ENCODE results near the gene MAGEA10. TPM values are rescaled to one million over a fixed set of nuclear protein-coding genes. Genes with fewer than 3 reads are reported as not detected.

Gene MAGEA10
- total RNA-seq, 1 experiment from 2014 or later, result not detected

DNA sequence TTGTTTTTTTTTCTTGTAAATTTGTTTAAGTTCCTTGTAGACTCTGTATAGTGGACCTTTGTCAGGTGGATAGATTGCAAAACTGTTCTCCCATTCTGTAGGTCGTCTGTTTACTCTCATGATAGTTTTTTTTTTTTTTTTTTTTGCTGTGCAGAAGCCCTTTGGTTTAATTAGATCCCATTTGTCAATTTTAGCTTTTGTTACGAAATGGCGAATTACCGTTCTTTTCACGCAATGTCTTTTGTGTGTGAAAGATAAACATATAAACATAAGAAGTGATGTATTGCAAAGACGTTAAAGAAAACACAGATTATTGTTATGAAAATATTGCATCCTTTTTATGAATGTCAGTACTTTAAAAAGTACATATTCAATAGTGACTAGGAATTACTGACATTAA lies 34.5 kb downstream of the MAGEA10 start:
- Histone ChIP-seq H3K79me1 (ENCODE audit: insufficient read depth, low read depth, low read length, poor library complexity, severe bottlenecking) (no peaks in the 10 kb centered on the region), H3K9ac (ENCODE audit: extremely low read depth, insufficient read length, low read length) (no peak overlapping the region), H3K18ac (ENCODE audit: insufficient read length, low read depth, low read length) (no peak overlapping the region), H3K4me1 (ENCODE audit: insufficient read depth, low read length) (no peaks in the 10 kb centered on the region), H3K4ac (ENCODE audit: low read depth, low read length) (no peak overlapping the region), H4K8ac (replicated peaks; ENCODE audit: insufficient read length, low read depth, low read length) (no peak overlapping the region), H3T11ph (ENCODE audit: low read length) (no peak overlapping the region), H3K23me2 (ENCODE audit: insufficient read length, low read depth, low read length, poor library complexity, severe bottlenecking) (no peaks in the 10 kb centered on the region), H4K5ac (ENCODE audit: insufficient read length, low read depth, low read length) (no peak overlapping the region), H2AK5ac (ENCODE audit: insufficient read length, low read length) (no peak overlapping the region), H2BK120ac (ENCODE audit: low read depth, low read length, poor library complexity, severe bottlenecking) (no peak overlapping the region), H4K91ac (ENCODE audit: insufficient read length, low read depth, low read length) (no peak overlapping the region), H3K79me2 (ENCODE audit: insufficient read depth, low read length) (no peaks in the 10 kb centered on the region), H2BK5ac (ENCODE audit: insufficient read length, low read length) (no peak overlapping the region), H3K56ac (ENCODE audit: insufficient read length, low read depth, low read length) (no peak overlapping the region), H2BK12ac (ENCODE audit: insufficient read length, low read depth, low read length) (no peak overlapping the region), H2BK20ac (ENCODE audit: low read depth, low read length, poor library complexity, severe bottlenecking) (no peak overlapping the region), H3K27ac (ENCODE audit: insufficient read length, low read depth, low read length) (no peak overlapping the region), H3K27me3 (ENCODE audit: insufficient read depth, low read length) (no peaks in the 10 kb centered on the region), H2AFZ (ENCODE audit: low read length) (no peak overlapping the region), H2BK15ac (ENCODE audit: low read depth, low read length) (no peak overlapping the region), H4K20me1 (ENCODE audit: control insufficient read depth, insufficient read depth, insufficient read length) (no peaks in the 10 kb centered on the region), H3K4me2 (ENCODE audit: insufficient read depth, insufficient read length, low read length) (no peak overlapping the region), H3K9me3 (ENCODE audit: control insufficient read depth, low read depth, low read length) (peaks cover 18% of the 10 kb centered on the region), H3K14ac (ENCODE audit: insufficient read depth, low read length) (no peak overlapping the region), H3K23ac (ENCODE audit: insufficient read length, low read depth, low read length) (no peak overlapping the region)
- Mint-ChIP-seq H3K27ac (no peak overlapping the region), H3K4me1 (no peaks in the 10 kb centered on the region), H3K9me3 (peaks cover 41 to 53% of the 10 kb centered on the region in 2 experiments), H3K4me3 (no peak overlapping the region), H3K27me3 (ENCODE audit: low read depth) (no peaks in the 10 kb centered on the region), H3K36me3 (ENCODE audit: insufficient read depth in 1 of 3, low read depth in 3 of 3) (peaks cover 0 to 7% (median 0%) of the 10 kb centered on the region in 3 experiments; a peak in 2 of 7 replicates)
- WGBS (ENCODE audit: extremely low coverage, insufficient read length, low lambda C conversion rate), result no CpG with 5 or more reads among the region's 6 CpGs
- TF ChIP-seq, protein P1, sequence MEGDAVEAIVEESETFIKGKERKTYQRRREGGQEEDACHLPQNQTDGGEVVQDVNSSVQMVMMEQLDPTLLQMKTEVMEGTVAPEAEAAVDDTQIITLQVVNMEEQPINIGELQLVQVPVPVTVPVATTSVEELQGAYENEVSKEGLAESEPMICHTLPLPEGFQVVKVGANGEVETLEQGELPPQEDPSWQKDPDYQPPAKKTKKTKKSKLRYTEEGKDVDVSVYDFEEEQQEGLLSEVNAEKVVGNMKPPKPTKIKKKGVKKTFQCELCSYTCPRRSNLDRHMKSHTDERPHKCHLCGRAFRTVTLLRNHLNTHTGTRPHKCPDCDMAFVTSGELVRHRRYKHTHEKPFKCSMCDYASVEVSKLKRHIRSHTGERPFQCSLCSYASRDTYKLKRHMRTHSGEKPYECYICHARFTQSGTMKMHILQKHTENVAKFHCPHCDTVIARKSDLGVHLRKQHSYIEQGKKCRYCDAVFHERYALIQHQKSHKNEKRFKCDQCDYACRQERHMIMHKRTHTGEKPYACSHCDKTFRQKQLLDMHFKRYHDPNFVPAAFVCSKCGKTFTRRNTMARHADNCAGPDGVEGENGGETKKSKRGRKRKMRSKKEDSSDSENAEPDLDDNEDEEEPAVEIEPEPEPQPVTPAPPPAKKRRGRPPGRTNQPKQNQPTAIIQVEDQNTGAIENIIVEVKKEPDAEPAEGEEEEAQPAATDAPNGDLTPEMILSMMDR (conservative IDR thresholded peaks at IDR 0.05), result no peak
- no peak for DNase-seq
